Measurements from ENCODE around the gene HPDL.

- TF ChIP-seq CTCF (IDR thresholded peaks at IDR 0.05) (no peak), POLR2A (IDR thresholded peaks at IDR 0.05) (no peak), POLR2AphosphoS5 (IDR thresholded peaks at IDR 0.05) (no peak)
Measured at GRCh38 chr1:45322486-45323040, 4.1 kb upstream of the HPDL start.

Data from prostate gland (tissue), 2 donors.